Measurements from ENCODE around the gene TAGLN.

The TAGLN gene

DNA sequence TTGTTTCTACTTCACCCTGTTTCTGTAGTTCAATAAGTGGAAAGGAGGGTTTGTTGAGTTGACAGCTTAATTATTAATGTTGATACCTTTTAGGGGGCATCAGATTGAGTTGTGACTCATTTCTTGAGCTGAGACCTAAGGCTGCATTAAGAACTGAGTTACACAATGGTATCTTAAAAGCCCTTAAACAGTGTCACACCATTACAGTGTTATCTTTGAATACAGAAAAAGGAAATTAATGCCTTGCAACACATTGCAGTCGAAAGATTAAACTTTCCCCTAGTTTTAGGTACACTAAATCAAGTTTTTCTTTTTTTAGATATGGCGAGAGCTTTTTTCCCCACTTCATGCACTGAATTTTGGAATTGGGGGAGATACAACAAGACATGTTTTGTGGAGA, 38.3 kb upstream of the TAGLN start:
- no peak for DNase-seq (ENCODE audit: extremely low read depth, insufficient read length)
- Histone ChIP-seq H3K27me3 (replicated peaks; ENCODE audit: control insufficient read depth, insufficient read depth, low read length) (no peaks in the 10 kb centered on the region), H3K4me3 (replicated peaks; ENCODE audit: low read depth, low read length) (no peak overlapping the region), H3K36me3 (ENCODE audit: control insufficient read depth, insufficient read depth, low read length) (peaks cover 3% of the 10 kb centered on the region)
- TF ChIP-seq, protein P1, sequence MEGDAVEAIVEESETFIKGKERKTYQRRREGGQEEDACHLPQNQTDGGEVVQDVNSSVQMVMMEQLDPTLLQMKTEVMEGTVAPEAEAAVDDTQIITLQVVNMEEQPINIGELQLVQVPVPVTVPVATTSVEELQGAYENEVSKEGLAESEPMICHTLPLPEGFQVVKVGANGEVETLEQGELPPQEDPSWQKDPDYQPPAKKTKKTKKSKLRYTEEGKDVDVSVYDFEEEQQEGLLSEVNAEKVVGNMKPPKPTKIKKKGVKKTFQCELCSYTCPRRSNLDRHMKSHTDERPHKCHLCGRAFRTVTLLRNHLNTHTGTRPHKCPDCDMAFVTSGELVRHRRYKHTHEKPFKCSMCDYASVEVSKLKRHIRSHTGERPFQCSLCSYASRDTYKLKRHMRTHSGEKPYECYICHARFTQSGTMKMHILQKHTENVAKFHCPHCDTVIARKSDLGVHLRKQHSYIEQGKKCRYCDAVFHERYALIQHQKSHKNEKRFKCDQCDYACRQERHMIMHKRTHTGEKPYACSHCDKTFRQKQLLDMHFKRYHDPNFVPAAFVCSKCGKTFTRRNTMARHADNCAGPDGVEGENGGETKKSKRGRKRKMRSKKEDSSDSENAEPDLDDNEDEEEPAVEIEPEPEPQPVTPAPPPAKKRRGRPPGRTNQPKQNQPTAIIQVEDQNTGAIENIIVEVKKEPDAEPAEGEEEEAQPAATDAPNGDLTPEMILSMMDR (IDR thresholded peaks at IDR 0.05; ENCODE audit: insufficient read depth, low read length, poor library complexity, severe bottlenecking), result no peak

- no peak overlapping the region for H3K4me3 ChIP-seq (replicated peaks; ENCODE audit: low read depth, low read length)
- no peak for DNase-seq (ENCODE audit: extremely low read depth, insufficient read length)
- H3K27me3 ChIP-seq (replicated peaks; ENCODE audit: control insufficient read depth, insufficient read depth, low read length), result no peaks in the 10 kb centered on the region
- TF ChIP-seq, protein P1 (IDR thresholded peaks at IDR 0.05; ENCODE audit: insufficient read depth, low read length, poor library complexity, severe bottlenecking), result no peak
- H3K36me3 ChIP-seq (ENCODE audit: control insufficient read depth, insufficient read depth, low read length), result peaks cover 4% of the 10 kb centered on the region
Measured at GRCh38 chr11:117166491-117166890, 32.7 kb upstream of the TAGLN start.

GRCh38 chr11:117169736-117170135, 29.4 kb upstream of the TAGLN start:
- H3K4me3 ChIP-seq (replicated peaks; ENCODE audit: low read depth, low read length), result no peak overlapping the region
- TF ChIP-seq, protein P1 (IDR thresholded peaks at IDR 0.05; ENCODE audit: insufficient read depth, low read length, poor library complexity, severe bottlenecking), result no peak
- no peaks in the 10 kb centered on the region for H3K27me3 ChIP-seq (replicated peaks; ENCODE audit: control insufficient read depth, insufficient read depth, low read length)
- DNase-seq (ENCODE audit: extremely low read depth, insufficient read length), result no peak
- peaks cover 6% of the 10 kb centered on the region for H3K36me3 ChIP-seq (ENCODE audit: control insufficient read depth, insufficient read depth, low read length)

DNA sequence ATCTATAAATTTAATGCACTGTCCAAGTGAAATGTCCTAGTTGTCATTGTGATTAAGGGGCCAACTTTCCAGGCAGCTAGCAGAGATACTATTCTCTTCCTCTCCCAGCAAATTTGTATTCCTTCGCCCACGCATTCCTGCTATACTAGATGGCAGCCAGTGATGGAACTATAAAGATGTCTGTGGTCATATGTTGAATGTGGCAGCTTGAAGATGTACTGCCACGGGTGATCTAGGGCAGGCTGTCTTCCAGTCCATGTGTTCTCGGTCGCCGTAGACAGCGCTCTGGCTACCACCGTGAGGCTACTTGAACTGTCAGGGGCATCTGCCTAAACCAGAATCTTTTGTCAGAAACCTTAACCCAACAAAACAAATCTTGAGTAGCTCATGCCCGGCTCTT, 29.0 kb upstream of the TAGLN start:
- H3K36me3 ChIP-seq (ENCODE audit: control insufficient read depth, insufficient read depth, low read length), result peaks cover 6% of the 10 kb centered on the region
- no peaks in the 10 kb centered on the region for H3K27me3 ChIP-seq (replicated peaks; ENCODE audit: control insufficient read depth, insufficient read depth, low read length)
- TF ChIP-seq, protein P1 (IDR thresholded peaks at IDR 0.05; ENCODE audit: insufficient read depth, low read length, poor library complexity, severe bottlenecking), result no peak
- no peak overlapping the region for H3K4me3 ChIP-seq (replicated peaks; ENCODE audit: low read depth, low read length)
- DNase-seq (ENCODE audit: extremely low read depth, insufficient read length), result no peak

GRCh38 chr11:117171007-117171403, 28.2 kb upstream of the TAGLN start:
- TF ChIP-seq, protein P1 (IDR thresholded peaks at IDR 0.05; ENCODE audit: insufficient read depth, low read length, poor library complexity, severe bottlenecking), result no peak
- peaks cover 4% of the 10 kb centered on the region for H3K36me3 ChIP-seq (ENCODE audit: control insufficient read depth, insufficient read depth, low read length)
- DNase-seq (ENCODE audit: extremely low read depth, insufficient read length), result no peak

GRCh38 chr11:117171404-117172061, 27.6 kb upstream of the TAGLN start:
- H3K36me3 ChIP-seq (ENCODE audit: control insufficient read depth, insufficient read depth, low read length), result peaks cover 4% of the 10 kb centered on the region
- TF ChIP-seq, protein P1 (IDR thresholded peaks at IDR 0.05; ENCODE audit: insufficient read depth, low read length, poor library complexity, severe bottlenecking), result no peak
- no peak for DNase-seq (ENCODE audit: extremely low read depth, insufficient read length)
- H3K4me3 ChIP-seq (replicated peaks; ENCODE audit: low read depth, low read length), result no peak overlapping the region
- H3K27me3 ChIP-seq (replicated peaks; ENCODE audit: control insufficient read depth, insufficient read depth, low read length), result no peaks in the 10 kb centered on the region

More at GRCh38 chr11:117171007-117171403, 28.2 kb upstream of the TAGLN start:
- Histone ChIP-seq H3K27me3 (replicated peaks; ENCODE audit: control insufficient read depth, insufficient read depth, low read length) (no peaks in the 10 kb centered on the region), H3K4me3 (replicated peaks; ENCODE audit: low read depth, low read length) (no peak overlapping the region)
